Endothelial cell of umbilical vein (primary cell): ENCODE measurements around the gene DPM2. TPM values are rescaled to one million over a fixed set of nuclear protein-coding genes. Genes with fewer than 3 reads are reported as not detected.

ENCODE experiments used
- BruUV-seq: library from RNA; stranded (reverse); fragments of 400-500 nt; replicated peaks from 2 replicates; lab custom pipeline; 2021; lab: Mats Ljungman, UMichigan
- CTCF ChIA-PET: fragments of 300-600, 350-600 bp; sonication (Branson Sonifier 250); formaldehyde crosslinking; loops from one replicate; lab custom pipeline; 2021; ENCODE audit warnings: antibody characterized with exemption, inconsistent platforms; lab: Charles Lee
- POLR2A ChIA-PET: fragments of 300-600, 350-600 bp; sonication (Branson Sonifier 250); formaldehyde crosslinking; loops from one replicate; lab custom pipeline; 2021; ENCODE audit warnings: antibody characterized with exemption, inconsistent platforms; lab: Charles Lee
- DNase-seq: peaks from one replicate; pipeline ENCODE4 v3.0.0-alpha.2; 2011; ENCODE audit warnings: low read depth, low spot score
- FAIRE-seq: peaks from 2 replicates; lab custom pipeline; 2011; peaks lifted over from hg19 to GRCh38; lab: Jason Lieb, UNC
- H2AFZ ChIP-seq: 2 replicates; pipeline ENCODE4 v1.6.0; 2012; ENCODE audit warnings: low read depth, low read length, control low read depth, inconsistent platforms
- H3K27ac ChIP-seq: 2 replicates; pipeline ENCODE4 v1.5.1; 2011; ENCODE audit warnings: low read depth, mild to moderate bottlenecking, control low read depth, low read length, moderate library complexity; ENCODE audit not compliant: insufficient read depth
- H3K27me3 ChIP-seq, 2 experiments: 2 replicates each; pipeline versions ENCODE4 v1.6.0 to v1.6.1; 2011; ENCODE audit warnings: low read length in 2 of 2, mixed read lengths in 1 of 2; ENCODE audit not compliant: control insufficient read depth in 2 of 2, insufficient read depth in 2 of 2
- H3K36me3 ChIP-seq, 2 experiments: 2 replicates in 1 of 2; 3 replicates in 1 of 2; pipeline ENCODE4 v1.5.1; 2011; ENCODE audit warnings: low read length in 2 of 2, mild to moderate bottlenecking in 1 of 2, moderate library complexity in 1 of 2; ENCODE audit not compliant: control insufficient read depth in 2 of 2, insufficient read depth in 2 of 2; ENCODE audit errors: extremely low read depth in 1 of 2
- H3K4me1 ChIP-seq: 3 replicates; pipeline ENCODE4 v1.5.1; 2011; ENCODE audit warnings: mild to moderate bottlenecking, low read length; ENCODE audit not compliant: control insufficient read depth, insufficient read depth; ENCODE audit errors: extremely low read depth
- H3K4me2 ChIP-seq: 2 replicates; pipeline ENCODE4 v1.6.1; 2011; ENCODE audit warnings: low read length, control low read depth, mixed read lengths; ENCODE audit not compliant: insufficient read depth
- H3K4me3 ChIP-seq, 3 experiments: fragments of 200-600 bp in 1 of 3; sonication (generic), shearing (Covaris generic) in 1 of 3; replicated peaks in 1 of 3; 2 replicates each; pipeline ENCODE4 v1.5.1; 2011 to 2016; ENCODE audit warnings: control low read depth in 3 of 3, low read length in 3 of 3, mild to moderate bottlenecking in 2 of 3, inconsistent platforms in 1 of 3, low read depth in 1 of 3, moderate library complexity in 1 of 3; ENCODE audit not compliant: insufficient read depth in 1 of 3
- H3K79me2 ChIP-seq: 2 replicates; pipeline ENCODE4 v1.6.0; 2012; ENCODE audit warnings: low read length, inconsistent platforms; ENCODE audit not compliant: control insufficient read depth, insufficient read depth
- H3K9ac ChIP-seq: replicated peaks from 2 replicates; pipeline ENCODE3; 2011; ENCODE audit warnings: low read length, control low read depth; ENCODE audit not compliant: insufficient read depth; ENCODE audit errors: extremely low read depth
- H3K9me1 ChIP-seq: replicated peaks from 3 replicates; pipeline ENCODE4 v1.6.0; 2011; ENCODE audit warnings: mild to moderate bottlenecking, low read length; ENCODE audit not compliant: control insufficient read depth, insufficient read depth; ENCODE audit errors: extremely low read depth
- H3K9me3 ChIP-seq: replicated peaks from 2 replicates; pipeline ENCODE4 v1.5.1; 2012; ENCODE audit warnings: low read length, inconsistent platforms; ENCODE audit not compliant: control insufficient read depth, insufficient read depth
- H4K20me1 ChIP-seq: replicated peaks from 2 replicates; pipeline ENCODE3; 2011; ENCODE audit warnings: mild to moderate bottlenecking, low read length; ENCODE audit not compliant: control insufficient read depth, insufficient read depth; ENCODE audit errors: extremely low read depth
- EZH2 ChIP-seq: IDR thresholded peaks from 2 replicates; pipeline ENCODE4 v1.6.1; 2012; ENCODE audit warnings: borderline replicate concordance, low read depth, mild to moderate bottlenecking, moderate library complexity, low read length, inconsistent platforms; ENCODE audit not compliant: severe bottlenecking
- FOS ChIP-seq: IDR thresholded peaks from 2 replicates; pipeline ENCODE4 v1.6.1; 2011; ENCODE audit warnings: mild to moderate bottlenecking, low read length, moderate library complexity, borderline replicate concordance; ENCODE audit not compliant: insufficient read depth
- GATA2 ChIP-seq: IDR thresholded peaks from 2 replicates; pipeline ENCODE4 v1.7.0; 2011; ENCODE audit warnings: low read depth, mild to moderate bottlenecking, moderate library complexity, mixed read lengths, low read length; ENCODE audit not compliant: insufficient read length, insufficient read depth
- JUN ChIP-seq: IDR thresholded peaks from 2 replicates; pipeline ENCODE4 v1.6.1; 2011; ENCODE audit warnings: borderline replicate concordance, low read depth; ENCODE audit not compliant: insufficient read length, insufficient read depth
- MAX ChIP-seq: IDR thresholded peaks from 2 replicates; pipeline ENCODE4 v1.6.1; 2011; ENCODE audit not compliant: insufficient read depth, insufficient read length
- MYC ChIP-seq: IDR thresholded peaks from one replicate; pipeline ENCODE4 v1.6.1; 2011; ENCODE audit warnings: mild to moderate bottlenecking, low read depth, low read length
- POLR2A ChIP-seq: IDR thresholded peaks from 2 replicates; pipeline ENCODE4 v1.6.1; 2012; ENCODE audit warnings: low read depth, mild to moderate bottlenecking, control low read depth, low read length
- POLR2AphosphoS5 ChIP-seq: IDR thresholded peaks from 2 replicates; pipeline ENCODE4 v1.6.1; 2012; ENCODE audit warnings: low read depth, mild to moderate bottlenecking, control low read depth, low read length, moderate library complexity; ENCODE audit not compliant: insufficient read depth
- dilution Hi-C: fragments of 300-500 bp; cut with MboI; formaldehyde crosslinking; loops from one replicate; pipeline ENCODE4 v1.15.0; 2019; ENCODE audit warnings: low sequenced_read_pairs; ENCODE audit not compliant: extremely low pct_ligation_motif_present
- intact Hi-C: fragments of 100-400 bp; cut with micrococcal nuclease; formaldehyde crosslinking; loops from one replicate; pipeline ENCODE4 v1.10.0; 2022
- polyA plus RNA-seq, 4 experiments: library from polyadenylated mRNA; depleted of rRNA in 3 of 4; stranded (reverse) in 3 of 4; unstranded in 1 of 4; fragments of >200 nt; gene quantifications; 2 replicates each; pipeline versions ENCODE4 v1.2.1 to v1.2.3, GENCODE V29; 2011 to 2012; ENCODE audit warnings: missing spikeins in 1 of 4
- total RNA-seq: library from RNA; stranded (reverse); gene quantifications from 2 replicates; pipeline ENCODE4 v1.2.3, GENCODE V29; 2021
- TF ChIP-seq, protein P1 (sequence below), 2 donors: IDR thresholded peaks; 1 replicate in 1 of 2; 2 replicates in 1 of 2; pipeline ENCODE4 v1.5.1; 2011; ENCODE audit warnings: low read length in 2 of 2, mild to moderate bottlenecking in 2 of 2, moderate library complexity in 2 of 2, control low read depth in 1 of 2, inconsistent platforms in 1 of 2, low read depth in 1 of 2; ENCODE audit not compliant: insufficient read depth in 1 of 2; ENCODE audit errors: extremely low read depth in 1 of 2

DPM2 gene
- total and polyA plus RNA-seq, 2 donors (not counting 3 experiments of a cell fraction or from before 2014, with no cell fraction given), result 47.9 to 63.9 TPM

- H3K9me3 ChIP-seq, result no peaks in the 10 kb centered on the region
- H3K27me3 ChIP-seq, result no peaks in the 10 kb centered on the region
- TF ChIP-seq EZH2 (no peak), POLR2AphosphoS5 (no peak), POLR2A (no peak), FOS (no peak), GATA2 (no peak), JUN (no peak), MAX (no peak), MYC (no peak)
- TF ChIP-seq, protein P1, sequence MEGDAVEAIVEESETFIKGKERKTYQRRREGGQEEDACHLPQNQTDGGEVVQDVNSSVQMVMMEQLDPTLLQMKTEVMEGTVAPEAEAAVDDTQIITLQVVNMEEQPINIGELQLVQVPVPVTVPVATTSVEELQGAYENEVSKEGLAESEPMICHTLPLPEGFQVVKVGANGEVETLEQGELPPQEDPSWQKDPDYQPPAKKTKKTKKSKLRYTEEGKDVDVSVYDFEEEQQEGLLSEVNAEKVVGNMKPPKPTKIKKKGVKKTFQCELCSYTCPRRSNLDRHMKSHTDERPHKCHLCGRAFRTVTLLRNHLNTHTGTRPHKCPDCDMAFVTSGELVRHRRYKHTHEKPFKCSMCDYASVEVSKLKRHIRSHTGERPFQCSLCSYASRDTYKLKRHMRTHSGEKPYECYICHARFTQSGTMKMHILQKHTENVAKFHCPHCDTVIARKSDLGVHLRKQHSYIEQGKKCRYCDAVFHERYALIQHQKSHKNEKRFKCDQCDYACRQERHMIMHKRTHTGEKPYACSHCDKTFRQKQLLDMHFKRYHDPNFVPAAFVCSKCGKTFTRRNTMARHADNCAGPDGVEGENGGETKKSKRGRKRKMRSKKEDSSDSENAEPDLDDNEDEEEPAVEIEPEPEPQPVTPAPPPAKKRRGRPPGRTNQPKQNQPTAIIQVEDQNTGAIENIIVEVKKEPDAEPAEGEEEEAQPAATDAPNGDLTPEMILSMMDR (IDR thresholded peaks at IDR 0.05; ENCODE audit: extremely low read depth in 1 of 2, insufficient read depth in 1 of 2, low read depth in 1 of 2, low read length in 2 of 2), result no peak
- H3K9me1 ChIP-seq, result no peaks in the 10 kb centered on the region
- H3K36me3 ChIP-seq, result no peaks in the 10 kb centered on the region
- H2AFZ ChIP-seq, result no peak overlapping the region
- FAIRE-seq (no peak), DNase-seq (no peak)
- H3K4me2 ChIP-seq, result no peak overlapping the region
- dilution Hi-C loops (no loop called here), intact Hi-C loops (no loop called here)
- H3K4me3 ChIP-seq, result no peak overlapping the region
- peaks cover 13% of the 10 kb centered on the region for H3K79me2 ChIP-seq
- peaks cover 10% of the 10 kb centered on the region for H3K4me1 ChIP-seq
- ChIA-PET CTCF (interaction anchor here (1.2 to 10.3 kb wide), 2 partner anchors 31 to 143 kb away, joined by 3 to 71 read pairs; no protein-coding TSS in a partner anchor), POLR2A (no interaction called here)
- no TSS peak for BruUV-seq
- H3K9ac ChIP-seq, result no peak overlapping the region
- no peak overlapping the region for H3K27ac ChIP-seq
- no peaks in the 10 kb centered on the region for H4K20me1 ChIP-seq
Observed at GRCh38 chr9:127974001-127974768, 36.5 kb upstream of the DPM2 start.
